ENCODE results near the gene PRKG1. TPM values are rescaled to one million over a fixed set of nuclear protein-coding genes. Genes with fewer than 3 reads are reported as not detected.

PRKG1 gene
- total RNA-seq, 1 experiment from 2014 or later = 0.21 TPM

DNA sequence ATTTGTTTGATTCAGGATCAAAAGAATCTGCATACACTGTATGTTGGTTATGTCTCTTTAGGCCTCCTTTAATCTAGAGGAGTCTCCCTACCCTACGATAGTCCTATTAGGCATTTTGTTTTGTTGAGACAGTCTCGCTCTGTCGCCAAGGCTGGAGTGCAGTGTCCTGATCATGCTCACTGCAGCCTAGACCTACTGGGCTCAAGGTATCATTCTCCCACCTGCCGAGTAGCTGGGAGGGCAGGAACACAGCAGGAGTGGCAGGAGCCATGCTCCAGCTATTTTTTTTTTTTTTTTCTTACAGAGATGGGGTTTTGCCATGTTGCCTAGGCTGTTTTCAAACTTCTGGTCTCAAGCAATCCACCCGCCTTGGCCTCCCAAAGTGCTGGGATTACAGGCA, 1116.8 kb downstream of the PRKG1 start:
- Mint-ChIP-seq H3K27ac (ENCODE audit: unreplicated experiment) (no peak overlapping the region), H3K36me3 (ENCODE audit: insufficient read depth, unreplicated experiment) (no peaks in the 10 kb centered on the region), H3K9me3 (ENCODE audit: low read depth, unreplicated experiment) (no peaks in the 10 kb centered on the region), H3K27me3 (ENCODE audit: unreplicated experiment) (no peaks in the 10 kb centered on the region), H3K4me1 (ENCODE audit: low read depth, unreplicated experiment) (no peaks in the 10 kb centered on the region), H3K4me3 (ENCODE audit: low read depth, unreplicated experiment) (no peak overlapping the region)
- no peak for DNase-seq
- BruUV-seq (replicated peaks) = no TSS peak
- TF ChIP-seq, protein P1, sequence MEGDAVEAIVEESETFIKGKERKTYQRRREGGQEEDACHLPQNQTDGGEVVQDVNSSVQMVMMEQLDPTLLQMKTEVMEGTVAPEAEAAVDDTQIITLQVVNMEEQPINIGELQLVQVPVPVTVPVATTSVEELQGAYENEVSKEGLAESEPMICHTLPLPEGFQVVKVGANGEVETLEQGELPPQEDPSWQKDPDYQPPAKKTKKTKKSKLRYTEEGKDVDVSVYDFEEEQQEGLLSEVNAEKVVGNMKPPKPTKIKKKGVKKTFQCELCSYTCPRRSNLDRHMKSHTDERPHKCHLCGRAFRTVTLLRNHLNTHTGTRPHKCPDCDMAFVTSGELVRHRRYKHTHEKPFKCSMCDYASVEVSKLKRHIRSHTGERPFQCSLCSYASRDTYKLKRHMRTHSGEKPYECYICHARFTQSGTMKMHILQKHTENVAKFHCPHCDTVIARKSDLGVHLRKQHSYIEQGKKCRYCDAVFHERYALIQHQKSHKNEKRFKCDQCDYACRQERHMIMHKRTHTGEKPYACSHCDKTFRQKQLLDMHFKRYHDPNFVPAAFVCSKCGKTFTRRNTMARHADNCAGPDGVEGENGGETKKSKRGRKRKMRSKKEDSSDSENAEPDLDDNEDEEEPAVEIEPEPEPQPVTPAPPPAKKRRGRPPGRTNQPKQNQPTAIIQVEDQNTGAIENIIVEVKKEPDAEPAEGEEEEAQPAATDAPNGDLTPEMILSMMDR (IDR thresholded peaks at IDR 0.05; ENCODE audit: unreplicated experiment) = no peak
- intact Hi-C loops (cut with micrococcal nuclease; ENCODE audit: unreplicated experiment) = no loop called here
- CTCF ChIA-PET = interaction anchor here (0.6 kb wide), 1 partner anchor 324 kb away, joined by 3 read pairs; no protein-coding TSS in a partner anchor

DNA sequence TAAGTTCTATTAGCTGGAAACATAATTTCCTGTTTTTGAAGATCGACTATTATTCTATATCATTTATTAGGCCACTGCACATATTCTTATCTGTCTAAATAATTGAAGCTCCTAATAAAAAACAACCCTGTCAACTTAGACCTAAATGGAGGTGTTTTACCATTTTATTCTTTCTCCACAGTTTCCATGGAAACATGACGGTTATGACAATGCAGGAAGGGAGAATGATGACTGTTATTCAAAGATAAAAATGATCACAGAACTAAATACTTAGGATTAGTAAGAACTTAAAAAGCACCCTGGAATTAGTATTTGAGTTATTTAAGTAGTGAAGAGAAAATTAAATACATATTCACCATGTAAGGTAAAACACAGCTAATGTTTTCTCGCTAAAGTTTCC, 1119.9 kb downstream of the PRKG1 start:
- no peaks in the 10 kb centered on the region for H3K4me1 Mint-ChIP-seq (ENCODE audit: low read depth, unreplicated experiment)
- H3K27ac Mint-ChIP-seq (ENCODE audit: unreplicated experiment) = no peak overlapping the region
- TF ChIP-seq, protein P1 (IDR thresholded peaks at IDR 0.05; ENCODE audit: unreplicated experiment) = no peak
- H3K27me3 Mint-ChIP-seq (ENCODE audit: unreplicated experiment) = no peaks in the 10 kb centered on the region
- no peaks in the 10 kb centered on the region for H3K36me3 Mint-ChIP-seq (ENCODE audit: insufficient read depth, unreplicated experiment)
- CTCF ChIA-PET = no interaction called here
- no peak for DNase-seq
- no TSS peak for BruUV-seq (replicated peaks)
- no peaks in the 10 kb centered on the region for H3K9me3 Mint-ChIP-seq (ENCODE audit: low read depth, unreplicated experiment)
- intact Hi-C loops (cut with micrococcal nuclease; ENCODE audit: unreplicated experiment) = no loop called here
- H3K4me3 Mint-ChIP-seq (ENCODE audit: low read depth, unreplicated experiment) = no peak overlapping the region

DNA sequence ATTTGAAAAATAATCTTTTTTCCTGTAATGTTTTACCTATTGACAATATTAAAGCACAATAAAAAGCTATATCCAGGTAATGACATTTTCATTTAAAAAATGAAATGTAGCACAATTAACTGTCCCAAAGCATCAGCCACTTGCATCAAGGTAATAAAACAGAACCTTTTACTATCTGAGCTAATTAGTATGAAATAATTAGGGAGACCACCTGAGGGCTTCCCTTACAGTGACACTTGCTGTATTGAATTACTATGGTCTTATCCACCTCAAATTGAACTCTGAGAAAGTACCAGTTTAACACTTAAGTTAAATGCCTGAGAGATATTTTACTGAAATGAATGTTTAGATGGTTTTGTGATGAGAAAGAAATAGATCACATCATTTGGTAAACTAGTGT, 1120.4 kb downstream of the PRKG1 start:
- BruUV-seq (replicated peaks) = no TSS peak
- Mint-ChIP-seq H3K4me1 (ENCODE audit: low read depth, unreplicated experiment) (no peaks in the 10 kb centered on the region), H3K27ac (ENCODE audit: unreplicated experiment) (no peak overlapping the region), H3K27me3 (ENCODE audit: unreplicated experiment) (no peaks in the 10 kb centered on the region), H3K4me3 (ENCODE audit: low read depth, unreplicated experiment) (no peak overlapping the region), H3K9me3 (ENCODE audit: low read depth, unreplicated experiment) (no peaks in the 10 kb centered on the region), H3K36me3 (ENCODE audit: insufficient read depth, unreplicated experiment) (no peaks in the 10 kb centered on the region)
- CTCF ChIA-PET = no interaction called here
- no peak for DNase-seq
- TF ChIP-seq, protein P1 (IDR thresholded peaks at IDR 0.05; ENCODE audit: unreplicated experiment) = no peak
- intact Hi-C loops (cut with micrococcal nuclease; ENCODE audit: unreplicated experiment) = no loop called here

DNA sequence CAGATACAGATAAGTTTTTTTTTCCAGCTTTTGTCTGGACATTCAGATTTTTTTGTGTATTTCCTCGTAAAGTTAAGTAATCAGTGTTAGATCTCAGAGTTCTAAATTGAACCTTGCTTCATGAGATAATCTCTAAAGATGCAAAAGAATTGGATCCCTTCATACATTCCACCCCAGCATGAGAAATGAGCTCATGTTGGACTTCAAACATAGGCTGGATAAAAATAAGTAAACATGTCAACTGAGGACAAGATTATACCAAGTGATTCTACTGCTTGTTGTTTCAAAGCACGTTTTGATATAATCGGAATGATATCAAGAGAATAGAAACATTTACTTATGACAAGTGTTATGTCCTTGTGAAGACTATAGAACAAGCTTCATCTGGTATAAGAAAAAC, 1122.8 kb downstream of the PRKG1 start:
- H3K27ac Mint-ChIP-seq (ENCODE audit: unreplicated experiment) = no peak overlapping the region
- no peak overlapping the region for H3K4me3 Mint-ChIP-seq (ENCODE audit: low read depth, unreplicated experiment)
- BruUV-seq (replicated peaks) = no TSS peak
- no peaks in the 10 kb centered on the region for H3K4me1 Mint-ChIP-seq (ENCODE audit: low read depth, unreplicated experiment)
- CTCF ChIA-PET = no interaction called here
- no peak for DNase-seq
- H3K36me3 Mint-ChIP-seq (ENCODE audit: insufficient read depth, unreplicated experiment) = no peaks in the 10 kb centered on the region
- H3K27me3 Mint-ChIP-seq (ENCODE audit: unreplicated experiment) = no peaks in the 10 kb centered on the region
- intact Hi-C loops (cut with micrococcal nuclease; ENCODE audit: unreplicated experiment) = no loop called here
- TF ChIP-seq, protein P1 (IDR thresholded peaks at IDR 0.05; ENCODE audit: unreplicated experiment) = no peak
- no peaks in the 10 kb centered on the region for H3K9me3 Mint-ChIP-seq (ENCODE audit: low read depth, unreplicated experiment)
